Activated naive CD4-positive, alpha-beta T cell treated with anti-CD3 and anti-CD28 coated beads, Interleukin-2, amount 50 U/mL, for 24 hours (primary cell): ENCODE data around the gene LRP4.

Source experiments
- H3K27ac Mint-ChIP-seq: one replicate; pipeline ENCODE4 v1.8.0; 2021; ENCODE audit warnings: mild to moderate bottlenecking, mixed read lengths
- H3K27me3 Mint-ChIP-seq: one replicate; pipeline ENCODE4 v1.8.0; 2021; ENCODE audit warnings: mixed read lengths
- H3K36me3 Mint-ChIP-seq: one replicate; pipeline ENCODE4 v1.8.0; 2021; ENCODE audit warnings: mixed read lengths
- H3K4me1 Mint-ChIP-seq: one replicate; pipeline ENCODE4 v1.8.0; 2021; ENCODE audit warnings: mixed read lengths
- H3K4me3 Mint-ChIP-seq: one replicate; pipeline ENCODE4 v1.8.0; 2021; ENCODE audit warnings: mild to moderate bottlenecking, mixed read lengths
- H3K9me3 Mint-ChIP-seq: one replicate; pipeline ENCODE4 v1.8.0; 2021; ENCODE audit warnings: mixed read lengths

LRP4 gene

GRCh38 chr11:46889251-46889650, 29.1 kb downstream of the LRP4 start:
- Mint-ChIP-seq H3K27ac (no peak overlapping the region), H3K4me1 (no peaks in the 10 kb centered on the region), H3K9me3 (no peaks in the 10 kb centered on the region), H3K4me3 (no peak overlapping the region), H3K36me3 (no peaks in the 10 kb centered on the region), H3K27me3 (peaks cover 3% of the 10 kb centered on the region)

GRCh38 chr11:46888636-46889035, 29.7 kb downstream of the LRP4 start:
- H3K9me3 Mint-ChIP-seq: no peaks in the 10 kb centered on the region
- H3K4me1 Mint-ChIP-seq: no peaks in the 10 kb centered on the region
- peaks cover 7% of the 10 kb centered on the region for H3K27me3 Mint-ChIP-seq
- no peak overlapping the region for H3K4me3 Mint-ChIP-seq
- H3K36me3 Mint-ChIP-seq: no peaks in the 10 kb centered on the region
- H3K27ac Mint-ChIP-seq: no peak overlapping the region

GRCh38 chr11:46886211-46886610, 32.1 kb downstream of the LRP4 start:
- Mint-ChIP-seq H3K36me3 (no peaks in the 10 kb centered on the region), H3K4me1 (no peaks in the 10 kb centered on the region), H3K27me3 (peaks cover 9% of the 10 kb centered on the region), H3K9me3 (no peaks in the 10 kb centered on the region), H3K27ac (no peak overlapping the region), H3K4me3 (no peak overlapping the region)

DNA sequence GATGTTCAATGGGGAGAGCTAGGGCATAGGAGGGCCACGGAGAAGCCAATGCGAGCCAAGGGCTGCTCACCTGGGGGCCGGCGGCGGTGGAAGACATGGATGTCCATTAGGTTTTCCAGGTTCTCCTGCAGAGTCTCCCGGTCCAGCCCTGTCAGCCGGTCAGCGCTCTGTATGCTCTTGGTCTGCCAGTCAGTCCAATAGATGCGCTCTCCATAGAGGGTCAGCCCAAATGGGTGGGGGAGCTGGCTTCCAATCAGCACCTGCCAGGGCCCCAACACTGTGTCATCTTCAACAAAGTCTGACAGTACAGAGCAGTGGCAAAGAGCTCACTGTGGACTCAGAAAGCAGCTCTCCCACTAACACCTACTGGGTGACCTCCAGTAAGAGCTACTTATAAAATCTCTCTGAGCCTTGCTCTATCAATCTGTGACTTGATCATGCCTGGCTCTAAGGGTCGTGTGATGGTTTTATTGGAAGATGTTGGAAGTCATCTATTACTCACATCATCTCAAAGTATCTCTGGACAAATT, 39.2 kb downstream of the LRP4 start:
- no peaks in the 10 kb centered on the region for H3K36me3 Mint-ChIP-seq
- no peaks in the 10 kb centered on the region for H3K9me3 Mint-ChIP-seq
- no peaks in the 10 kb centered on the region for H3K4me1 Mint-ChIP-seq
- peaks cover 6% of the 10 kb centered on the region for H3K27me3 Mint-ChIP-seq
- no peak overlapping the region for H3K27ac Mint-ChIP-seq
- H3K4me3 Mint-ChIP-seq: no peak overlapping the region

- Mint-ChIP-seq H3K27ac (no peak overlapping the region), H3K4me1 (no peaks in the 10 kb centered on the region), H3K27me3 (peaks cover 2% of the 10 kb centered on the region)
Measured at GRCh38 chr11:46877580-46877979, 40.8 kb downstream of the LRP4 start.

DNA sequence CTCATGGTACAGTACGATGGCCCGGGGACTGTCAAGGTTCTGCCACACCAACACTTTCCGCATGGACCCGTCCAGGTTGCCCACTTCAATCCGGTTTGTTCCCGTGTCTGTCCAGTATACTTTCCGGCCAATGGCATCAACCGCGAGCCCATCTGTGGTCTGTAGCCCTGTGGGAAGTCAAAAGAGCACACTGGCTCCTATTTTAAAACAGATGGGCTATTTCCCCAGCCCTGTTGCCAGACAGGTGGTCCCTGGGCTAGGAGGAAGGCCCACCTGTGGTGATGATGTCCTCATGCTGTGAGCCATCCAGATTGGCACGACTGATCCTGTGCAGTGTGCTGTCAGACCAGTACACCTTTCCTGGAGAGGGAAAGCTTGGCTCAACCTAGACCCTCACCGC, 41.9 kb downstream of the LRP4 start:
- H3K27ac Mint-ChIP-seq: no peak overlapping the region
- peaks cover under 1% of the 10 kb centered on the region for H3K27me3 Mint-ChIP-seq
- no peaks in the 10 kb centered on the region for H3K9me3 Mint-ChIP-seq
- no peaks in the 10 kb centered on the region for H3K4me1 Mint-ChIP-seq
- H3K36me3 Mint-ChIP-seq: no peaks in the 10 kb centered on the region
- H3K4me3 Mint-ChIP-seq: no peak overlapping the region

More at GRCh38 chr11:46877580-46877979, 40.8 kb downstream of the LRP4 start:
- Mint-ChIP-seq H3K36me3 (no peaks in the 10 kb centered on the region), H3K4me3 (no peak overlapping the region), H3K9me3 (no peaks in the 10 kb centered on the region)

DNA sequence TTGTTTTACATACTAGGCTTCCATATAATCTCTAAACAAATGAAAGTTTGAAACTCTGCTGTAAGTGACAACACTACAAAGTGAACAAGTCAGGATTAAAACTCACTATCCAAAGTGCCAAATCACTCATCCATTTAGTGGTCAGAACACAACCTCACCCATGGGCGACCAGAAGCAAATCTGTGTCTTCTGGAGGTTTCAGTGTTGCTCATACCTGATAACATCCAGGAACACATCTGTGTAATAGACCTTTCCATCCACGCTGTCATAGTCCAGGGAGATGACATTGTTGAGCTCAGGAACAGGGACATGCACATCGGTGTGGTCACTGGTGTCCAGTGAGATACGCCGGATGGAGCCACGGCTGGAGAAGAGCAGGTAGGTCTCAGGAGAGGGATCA, 43.8 kb downstream of the LRP4 start:
- Mint-ChIP-seq H3K27me3 (no peaks in the 10 kb centered on the region), H3K36me3 (no peaks in the 10 kb centered on the region), H3K27ac (no peak overlapping the region), H3K4me1 (no peaks in the 10 kb centered on the region), H3K9me3 (no peaks in the 10 kb centered on the region), H3K4me3 (no peak overlapping the region)

DNA sequence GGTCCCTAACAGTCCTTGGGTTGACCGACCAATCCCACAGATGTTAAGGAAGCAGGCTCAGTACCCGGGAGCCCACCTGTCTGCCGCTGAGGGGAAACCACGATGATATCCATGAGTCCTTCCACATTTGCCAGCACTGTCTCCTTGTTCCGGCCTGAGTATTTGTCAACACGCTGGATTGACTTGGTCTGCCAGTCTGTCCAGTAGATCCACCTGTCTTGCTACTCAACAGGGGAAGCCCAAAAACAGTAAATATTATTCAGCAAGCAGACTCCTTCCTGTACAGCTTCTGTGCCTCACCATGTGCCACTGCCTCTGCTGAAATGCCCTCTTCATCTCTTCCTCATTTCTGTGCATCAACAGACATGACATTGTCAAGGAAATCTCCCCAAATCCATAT, 49.4 kb downstream of the LRP4 start:
- no peaks in the 10 kb centered on the region for H3K9me3 Mint-ChIP-seq
- H3K4me3 Mint-ChIP-seq: no peak overlapping the region
- no peaks in the 10 kb centered on the region for H3K4me1 Mint-ChIP-seq
- H3K27me3 Mint-ChIP-seq: peaks cover 2% of the 10 kb centered on the region
- no peak overlapping the region for H3K27ac Mint-ChIP-seq
- H3K36me3 Mint-ChIP-seq: no peaks in the 10 kb centered on the region

DNA sequence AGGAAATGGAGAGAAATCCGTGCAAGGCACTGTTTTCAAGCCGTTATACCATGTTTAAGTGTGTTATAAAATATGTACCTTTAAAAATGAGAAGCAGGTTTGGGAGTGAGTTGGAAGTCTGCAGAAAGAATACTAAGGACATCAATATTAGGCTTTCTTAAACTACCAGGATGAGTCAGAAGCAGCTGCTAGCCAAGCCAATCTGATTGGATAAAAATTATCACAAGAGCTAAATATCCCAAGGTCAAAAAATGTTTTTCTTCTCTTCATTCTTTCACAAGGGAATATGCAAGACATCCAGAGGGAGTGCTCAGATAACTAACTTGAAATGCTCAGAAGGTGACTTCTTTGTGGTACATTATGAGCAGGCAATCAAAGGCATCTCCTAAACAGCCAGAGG, 53.0 kb downstream of the LRP4 start:
- no peaks in the 10 kb centered on the region for H3K9me3 Mint-ChIP-seq
- H3K27me3 Mint-ChIP-seq: peaks cover 2% of the 10 kb centered on the region
- H3K4me3 Mint-ChIP-seq: no peak overlapping the region
- no peaks in the 10 kb centered on the region for H3K4me1 Mint-ChIP-seq
- H3K27ac Mint-ChIP-seq: no peak overlapping the region
- H3K36me3 Mint-ChIP-seq: peaks cover 3% of the 10 kb centered on the region

GRCh38 chr11:46860218-46860617, 58.1 kb downstream of the LRP4 start:
- H3K9me3 Mint-ChIP-seq: no peaks in the 10 kb centered on the region
- no peak overlapping the region for H3K27ac Mint-ChIP-seq
- no peak overlapping the region for H3K4me3 Mint-ChIP-seq
- H3K27me3 Mint-ChIP-seq: no peaks in the 10 kb centered on the region
- no peaks in the 10 kb centered on the region for H3K4me1 Mint-ChIP-seq
- peaks cover 3% of the 10 kb centered on the region for H3K36me3 Mint-ChIP-seq

GRCh38 chr11:46858920-46859546, 59.3 kb downstream of the LRP4 start:
- H3K36me3 Mint-ChIP-seq: peaks cover 3% of the 10 kb centered on the region
- H3K9me3 Mint-ChIP-seq: no peaks in the 10 kb centered on the region
- H3K4me3 Mint-ChIP-seq: no peak overlapping the region
- no peaks in the 10 kb centered on the region for H3K27me3 Mint-ChIP-seq
- no peaks in the 10 kb centered on the region for H3K4me1 Mint-ChIP-seq
- no peak overlapping the region for H3K27ac Mint-ChIP-seq

- H3K27ac Mint-ChIP-seq: no peak overlapping the region
- no peaks in the 10 kb centered on the region for H3K9me3 Mint-ChIP-seq
- no peaks in the 10 kb centered on the region for H3K36me3 Mint-ChIP-seq
- H3K4me1 Mint-ChIP-seq: no peaks in the 10 kb centered on the region
- H3K27me3 Mint-ChIP-seq: no peaks in the 10 kb centered on the region
- no peak overlapping the region for H3K4me3 Mint-ChIP-seq
Measured at GRCh38 chr11:46857666-46858065, 60.7 kb downstream of the LRP4 start.

GRCh38 chr11:46856605-46857343, 61.6 kb downstream of the LRP4 start:
- Mint-ChIP-seq H3K9me3 (no peaks in the 10 kb centered on the region), H3K4me3 (no peak overlapping the region), H3K27ac (no peak overlapping the region), H3K27me3 (no peaks in the 10 kb centered on the region), H3K36me3 (no peaks in the 10 kb centered on the region), H3K4me1 (no peaks in the 10 kb centered on the region)

DNA sequence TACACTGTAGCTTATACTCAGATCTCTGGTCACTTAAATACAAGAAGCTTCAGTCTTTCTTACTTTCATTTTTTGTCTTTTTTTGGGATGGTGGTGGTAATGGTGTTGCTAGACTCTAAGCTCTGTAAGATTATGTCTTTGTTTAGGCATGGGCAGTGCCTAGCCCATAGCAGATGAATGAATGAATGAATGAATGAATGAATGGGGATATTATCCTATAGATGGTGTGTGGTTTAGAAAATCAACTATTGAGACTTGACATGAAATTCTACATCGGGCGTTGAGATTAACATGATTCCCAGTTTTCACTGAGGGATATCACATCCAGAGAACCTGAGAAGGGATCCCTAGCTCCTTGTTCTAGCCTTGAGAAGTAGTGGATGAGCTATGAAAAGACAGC, 62.5 kb downstream of the LRP4 start:
- Mint-ChIP-seq H3K27ac (no peak overlapping the region), H3K27me3 (no peaks in the 10 kb centered on the region), H3K9me3 (no peaks in the 10 kb centered on the region), H3K4me1 (no peaks in the 10 kb centered on the region), H3K4me3 (no peak overlapping the region), H3K36me3 (no peaks in the 10 kb centered on the region)

DNA sequence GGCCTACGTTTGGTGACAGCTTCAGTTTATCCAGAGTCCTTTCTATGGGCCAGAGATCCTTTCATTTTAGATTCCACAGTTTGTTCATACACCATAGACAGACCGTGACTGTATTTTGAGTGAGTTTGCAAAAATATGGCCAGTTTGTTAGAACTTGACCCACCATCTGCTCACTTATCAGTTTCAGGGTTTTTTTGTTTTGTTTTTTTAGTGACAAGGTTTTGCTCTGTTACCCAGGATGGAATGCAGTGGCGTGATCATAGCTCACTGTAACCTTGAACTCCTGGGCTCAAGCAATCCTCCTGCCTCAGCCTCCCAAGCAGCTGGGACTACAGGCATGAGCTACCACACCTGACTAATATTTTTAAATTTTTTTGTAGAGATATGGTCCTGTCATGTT, 63.2 kb downstream of the LRP4 start:
- no peak overlapping the region for H3K4me3 Mint-ChIP-seq
- no peak overlapping the region for H3K27ac Mint-ChIP-seq
- H3K9me3 Mint-ChIP-seq: no peaks in the 10 kb centered on the region
- no peaks in the 10 kb centered on the region for H3K27me3 Mint-ChIP-seq
- no peaks in the 10 kb centered on the region for H3K36me3 Mint-ChIP-seq
- H3K4me1 Mint-ChIP-seq: no peaks in the 10 kb centered on the region

- H3K27ac Mint-ChIP-seq: no peak overlapping the region
- H3K4me1 Mint-ChIP-seq: peaks cover 10% of the 10 kb centered on the region
- no peaks in the 10 kb centered on the region for H3K27me3 Mint-ChIP-seq
- H3K36me3 Mint-ChIP-seq: no peaks in the 10 kb centered on the region
- H3K9me3 Mint-ChIP-seq: no peaks in the 10 kb centered on the region
- H3K4me3 Mint-ChIP-seq: no peak overlapping the region
Measured at GRCh38 chr11:46850829-46851380, 67.4 kb downstream of the LRP4 start.
